ENCODE results near the gene CCDC7.
"Not testable (repeated sequence)": the region's sequence is repeated elsewhere in the genome, so short reads cannot be mapped to it uniquely, and the experiment has no call there.

CCDC7 gene

DNA sequence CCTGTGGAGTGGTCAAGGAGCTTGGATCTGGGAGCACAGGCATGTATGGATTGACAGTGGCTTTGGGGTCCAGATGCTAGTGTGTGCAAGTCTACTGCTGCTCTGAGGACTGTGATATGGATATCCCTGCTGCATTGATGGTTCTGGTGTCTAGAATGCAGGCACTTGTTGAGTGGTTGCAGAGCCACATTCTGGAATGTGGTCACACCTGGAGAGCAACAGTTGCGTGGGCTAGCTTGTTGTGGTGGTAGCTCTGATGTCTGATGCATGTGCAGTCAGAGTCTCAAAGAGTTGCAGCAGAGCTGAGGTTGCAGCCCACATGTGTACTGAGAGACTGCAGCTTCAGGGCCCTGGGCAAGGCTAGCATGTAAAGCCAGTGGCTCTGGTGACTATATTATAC is 43.2 kb downstream of the CCDC7 start:
- no peak for DNase-seq
- TF ChIP-seq POLR2A (IDR thresholded peaks at IDR 0.05; ENCODE audit: low read length): no peak
- no peak for TF ChIP-seq GATA1 (IDR thresholded peaks at IDR 0.05; ENCODE audit: low read depth, low read length)

DNA sequence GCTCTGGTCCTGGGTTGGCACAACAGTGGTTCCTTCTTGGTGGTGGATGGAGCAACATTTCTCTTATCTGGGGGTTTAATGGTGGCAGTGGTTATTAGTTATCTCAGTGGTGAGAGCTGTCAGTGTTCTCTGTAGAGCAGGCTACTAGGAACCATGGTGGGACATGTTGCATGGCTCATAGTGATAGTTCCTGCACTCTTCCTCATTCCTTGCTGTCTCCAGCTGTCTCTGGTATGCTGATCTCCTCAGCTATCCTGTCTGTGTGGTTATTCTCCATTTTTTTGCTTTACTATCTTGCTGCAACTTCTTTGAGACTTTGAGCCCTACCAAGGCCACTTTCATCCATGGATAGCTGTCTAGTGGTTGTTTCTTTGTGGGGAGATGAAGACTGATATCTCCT is 44.0 kb downstream of the CCDC7 start:
- no peak for DNase-seq
- TF ChIP-seq GATA1 (IDR thresholded peaks at IDR 0.05; ENCODE audit: low read depth, low read length) (no peak), POLR2A (IDR thresholded peaks at IDR 0.05; ENCODE audit: low read length) (no peak)

DNA sequence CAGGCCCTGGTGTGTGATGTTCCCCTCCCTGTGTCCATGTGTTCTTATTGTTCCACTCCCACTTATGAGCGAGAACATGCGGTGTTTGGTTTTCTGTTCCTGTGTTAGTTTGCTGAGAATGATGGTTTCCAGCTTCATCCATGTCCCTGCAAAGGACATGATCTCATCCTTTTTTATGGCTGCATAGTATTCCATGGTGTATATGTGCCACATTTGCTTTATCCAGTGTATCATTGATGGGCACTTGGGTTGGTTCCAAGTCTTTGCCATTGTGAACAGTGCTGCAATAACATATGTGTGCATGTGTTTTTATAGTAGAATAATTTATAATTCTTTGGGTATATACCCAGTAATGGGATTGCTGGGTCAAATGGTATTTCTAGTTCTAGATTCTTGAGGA is 48.6 kb downstream of the CCDC7 start:
- not testable (repeated sequence) for DNase-seq

DNA sequence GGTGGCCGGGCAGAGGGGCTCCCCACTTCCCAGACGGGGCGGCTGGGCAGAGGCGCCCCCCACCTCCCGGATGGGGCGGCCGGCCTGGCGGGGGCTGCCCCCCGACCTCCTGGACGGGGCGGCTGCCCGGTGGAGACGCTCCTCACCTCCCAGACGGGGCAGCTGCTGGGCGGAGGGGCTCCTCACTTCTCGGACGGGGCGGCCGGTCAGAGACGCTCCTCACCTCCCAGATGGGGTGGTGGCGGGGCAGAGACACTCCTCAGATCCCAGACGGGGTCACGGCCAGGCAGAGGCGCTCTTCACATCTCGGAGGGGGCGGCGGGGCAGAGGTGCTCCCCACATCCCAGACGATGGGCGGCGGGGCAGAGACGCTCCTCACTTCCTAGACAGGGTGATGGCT is 54.2 kb downstream of the CCDC7 start:
- DNase-seq: not testable (repeated sequence)

DNA sequence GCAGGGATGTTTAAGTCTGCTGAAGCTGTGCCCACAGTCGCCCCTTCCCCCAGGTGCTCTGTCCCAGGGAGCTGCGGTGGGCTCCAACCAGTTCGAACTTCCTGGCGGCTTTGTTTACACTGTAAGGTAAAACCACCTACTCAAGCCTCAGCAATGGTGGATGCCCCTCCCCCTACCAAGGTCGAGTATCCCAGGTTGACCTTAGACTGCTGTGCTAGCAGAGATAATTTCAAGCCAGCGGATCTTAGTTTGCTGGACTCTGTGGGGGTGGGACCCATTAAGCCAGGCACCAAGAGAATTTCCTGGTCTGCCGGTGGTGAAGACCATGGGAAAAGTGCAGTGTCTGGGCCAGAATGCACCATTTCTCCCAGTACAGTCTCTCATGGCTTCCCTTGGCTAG is 56.0 kb downstream of the CCDC7 start:
- TF ChIP-seq POLR2A (IDR thresholded peaks at IDR 0.05; ENCODE audit: low read length) (no peak), GATA1 (IDR thresholded peaks at IDR 0.05; ENCODE audit: low read depth, low read length) (no peak)
- no peak for DNase-seq

DNA sequence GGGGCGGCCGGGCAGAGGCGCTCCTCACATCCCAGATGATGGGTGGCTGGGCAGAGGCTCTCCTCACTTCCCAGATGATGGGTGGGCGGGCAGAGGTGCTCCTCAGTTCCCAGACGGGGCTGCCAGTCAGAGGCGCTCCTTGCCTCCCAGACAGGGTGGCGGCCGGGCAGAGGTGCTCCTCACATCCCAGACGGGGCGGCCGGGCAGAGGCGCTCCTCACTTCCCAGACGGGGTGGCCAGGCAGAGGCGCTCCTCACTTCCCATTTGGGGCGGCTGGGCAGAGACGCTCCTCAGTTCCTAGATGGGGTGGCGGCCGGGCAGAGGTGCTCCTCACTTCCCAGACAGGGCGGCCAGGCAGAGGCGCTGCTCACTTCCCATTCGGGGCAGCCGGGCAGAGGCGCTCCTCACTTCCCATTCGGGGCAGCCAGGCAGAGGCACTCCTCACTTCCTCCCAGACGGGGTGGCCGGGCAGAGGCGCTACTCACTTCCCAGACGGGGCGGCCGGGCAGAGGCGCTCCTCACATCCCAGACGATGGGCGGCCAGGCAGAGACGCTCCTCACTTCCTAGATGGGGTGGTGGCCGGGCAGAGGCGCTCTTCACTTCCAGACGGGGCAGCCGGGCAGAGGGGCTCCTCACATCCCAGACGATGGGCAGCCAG is 60.0 kb downstream of the CCDC7 start:
- not testable (repeated sequence) for DNase-seq

DNA sequence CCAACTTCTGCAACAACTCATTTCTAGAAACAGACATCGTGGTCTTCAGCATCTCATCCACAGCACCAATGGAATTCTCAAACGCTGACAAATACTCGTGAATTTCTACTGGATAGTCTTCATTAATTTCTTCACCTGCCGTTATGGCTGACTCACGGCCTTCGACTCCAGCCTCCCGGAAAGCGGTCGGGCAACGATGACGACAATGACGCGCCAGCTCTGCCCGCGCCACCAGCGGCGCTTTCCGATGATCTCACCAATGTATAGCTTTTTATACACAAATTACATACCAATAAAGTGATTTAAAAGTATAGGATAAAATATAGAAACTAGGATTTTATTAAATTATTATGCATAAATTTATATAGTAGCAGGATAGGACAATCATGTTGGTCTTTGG is 65.7 kb downstream of the CCDC7 start:
- TF ChIP-seq GATA1 (IDR thresholded peaks at IDR 0.05; ENCODE audit: low read depth, low read length) (no peak), POLR2A (IDR thresholded peaks at IDR 0.05; ENCODE audit: low read length) (no peak)
- DNase-seq: no peak

DNA sequence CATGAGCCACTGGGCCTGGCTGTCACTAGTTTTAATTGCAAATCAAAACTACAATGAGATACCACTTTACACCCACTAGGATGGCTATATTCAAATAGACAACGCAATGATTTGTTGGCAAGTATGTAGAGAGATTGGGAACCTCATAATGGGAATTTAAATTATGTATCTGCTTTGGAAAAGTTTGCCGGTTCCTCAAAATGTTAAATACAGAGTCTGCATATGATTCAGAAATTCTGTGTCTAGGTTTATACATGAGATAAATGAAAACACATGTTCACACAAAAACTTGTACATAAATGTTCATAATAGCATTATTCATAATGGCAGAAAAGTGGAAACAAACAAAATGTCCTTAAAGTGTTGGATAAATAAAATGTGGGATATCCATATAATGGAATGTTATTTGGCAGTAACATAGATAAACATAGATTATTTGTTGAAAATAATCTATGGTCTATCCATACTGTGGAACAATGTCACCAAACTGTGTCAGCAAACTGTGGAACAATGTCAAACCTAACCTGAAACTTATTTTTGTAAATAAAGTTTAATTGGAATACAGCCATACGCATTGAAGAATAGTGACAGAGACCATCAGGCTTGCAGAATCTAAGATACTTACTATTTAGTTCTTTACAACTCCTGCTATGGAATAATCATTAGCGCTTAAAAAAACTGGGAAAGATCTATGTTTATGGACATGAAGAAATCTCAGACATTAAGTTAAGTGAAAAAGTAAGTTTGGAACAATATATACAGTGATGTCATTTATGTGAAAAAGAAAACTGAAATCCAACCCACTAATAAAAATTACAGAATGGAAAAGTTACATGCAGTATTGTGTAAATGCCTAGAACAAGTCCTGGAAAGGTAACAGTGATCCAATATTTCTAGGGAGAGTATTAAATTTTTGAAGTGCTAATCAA is 70.9 kb downstream of the CCDC7 start:
- no peak for DNase-seq
- TF ChIP-seq POLR2A (IDR thresholded peaks at IDR 0.05; ENCODE audit: low read length) (no peak), GATA1 (IDR thresholded peaks at IDR 0.05; ENCODE audit: low read depth, low read length) (no peak)

DNA sequence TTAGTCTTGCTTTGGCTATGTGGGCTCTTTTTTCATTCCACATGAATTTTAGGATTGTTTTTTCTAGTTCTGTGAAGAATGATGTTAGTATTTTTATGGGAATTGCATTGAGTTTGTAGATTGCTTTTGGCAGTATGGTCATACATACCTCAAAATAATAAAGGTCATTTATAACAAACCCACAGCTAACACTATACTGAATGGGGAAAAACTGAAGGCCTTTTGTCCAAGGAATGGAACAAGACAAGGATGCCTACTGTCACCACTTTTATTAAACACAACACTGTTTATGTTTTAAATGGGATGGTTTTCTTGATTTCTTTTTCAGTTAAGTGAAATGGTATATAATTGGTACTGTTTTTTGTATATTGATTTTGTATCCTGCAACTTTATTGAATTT is 84.3 kb downstream of the CCDC7 start:
- no peak for DNase-seq
- TF ChIP-seq GATA1 (IDR thresholded peaks at IDR 0.05; ENCODE audit: low read depth, low read length) (no peak), POLR2A (IDR thresholded peaks at IDR 0.05; ENCODE audit: low read length) (no peak)

DNA sequence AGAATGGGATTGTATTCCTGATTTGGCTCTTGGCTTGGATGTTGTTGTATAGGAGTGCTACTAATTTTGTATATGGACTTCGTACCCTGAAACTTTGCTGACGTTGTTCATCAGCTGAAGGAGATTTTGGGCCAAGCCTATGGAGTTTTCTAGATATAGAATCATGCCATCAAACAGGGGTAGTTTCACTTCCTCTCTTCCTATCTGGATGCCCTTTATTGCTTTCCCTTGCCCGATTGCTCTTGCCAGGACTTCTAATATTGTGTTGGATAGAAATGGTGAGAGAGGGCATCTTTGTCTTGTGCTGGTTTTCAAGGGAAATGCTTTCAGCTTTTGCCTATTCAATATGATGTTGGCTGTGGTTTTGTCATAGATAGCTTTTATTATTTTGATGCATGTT is 92.3 kb downstream of the CCDC7 start:
- DNase-seq: no peak
- no peak for TF ChIP-seq GATA1 (IDR thresholded peaks at IDR 0.05; ENCODE audit: low read depth, low read length)
- no peak for TF ChIP-seq POLR2A (IDR thresholded peaks at IDR 0.05; ENCODE audit: low read length)

DNA sequence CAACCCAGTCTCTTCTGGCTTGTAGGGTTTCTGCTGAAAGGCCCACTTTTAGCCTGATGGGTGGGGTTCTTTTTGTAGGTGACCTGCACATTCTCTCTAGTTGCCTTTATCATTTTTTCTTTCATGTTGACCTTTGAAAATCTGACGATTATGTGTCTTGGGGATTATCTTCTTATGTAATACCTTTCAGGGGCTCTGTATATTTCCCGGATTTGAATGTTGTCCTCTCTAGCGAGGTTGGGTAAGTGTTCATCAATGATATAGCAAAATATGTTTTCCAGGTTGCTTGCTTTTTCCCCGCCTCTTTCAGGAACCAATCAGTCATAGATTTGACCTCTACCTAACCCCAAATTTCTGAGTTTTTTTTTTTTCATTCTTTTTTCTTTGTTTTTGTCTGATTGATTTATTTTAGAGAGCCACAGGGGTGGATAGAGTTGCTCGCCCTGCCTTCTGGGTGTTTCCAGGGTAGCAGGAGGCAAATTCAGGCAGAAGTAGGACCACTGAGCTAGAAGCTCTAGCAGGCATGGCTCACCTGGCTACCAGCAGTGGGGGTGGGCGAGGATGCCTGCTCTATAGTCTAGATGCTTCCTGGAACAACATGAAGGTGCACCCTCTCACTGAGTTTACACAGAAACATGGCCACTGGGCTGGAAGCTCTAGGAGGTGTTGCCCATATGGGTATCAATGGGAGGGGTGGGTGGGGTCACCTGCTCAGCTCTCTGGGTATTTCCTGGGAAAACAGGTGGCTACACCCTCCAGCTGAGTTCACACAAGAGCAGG is 94.9 kb downstream of the CCDC7 start:
- no peak for DNase-seq
- no peak for TF ChIP-seq POLR2A (IDR thresholded peaks at IDR 0.05; ENCODE audit: low read length)
- TF ChIP-seq GATA1 (IDR thresholded peaks at IDR 0.05; ENCODE audit: low read depth, low read length): no peak

DNA sequence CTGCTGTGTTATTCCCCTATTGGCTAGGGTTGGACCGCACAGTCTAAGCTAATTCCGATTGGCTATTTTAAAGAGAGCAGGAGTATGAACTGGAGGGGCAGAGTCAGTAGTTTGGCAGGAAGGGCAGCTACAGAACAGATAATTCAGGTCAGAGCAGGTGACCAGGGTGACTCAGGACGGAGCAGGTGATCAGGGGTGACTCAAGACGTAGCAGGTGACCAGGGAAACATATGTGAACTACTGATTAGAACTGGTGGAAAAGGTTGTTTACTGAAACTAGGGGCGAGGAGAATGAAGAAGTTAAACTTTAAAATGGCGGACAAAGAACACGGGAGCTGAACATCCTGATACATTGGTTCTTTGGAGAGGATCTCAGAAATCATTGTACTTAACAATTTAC is 102.3 kb downstream of the CCDC7 start:
- TF ChIP-seq POLR2A (IDR thresholded peaks at IDR 0.05; ENCODE audit: low read length) (no peak), GATA1 (IDR thresholded peaks at IDR 0.05; ENCODE audit: low read depth, low read length) (no peak)
- no peak for DNase-seq

DNA sequence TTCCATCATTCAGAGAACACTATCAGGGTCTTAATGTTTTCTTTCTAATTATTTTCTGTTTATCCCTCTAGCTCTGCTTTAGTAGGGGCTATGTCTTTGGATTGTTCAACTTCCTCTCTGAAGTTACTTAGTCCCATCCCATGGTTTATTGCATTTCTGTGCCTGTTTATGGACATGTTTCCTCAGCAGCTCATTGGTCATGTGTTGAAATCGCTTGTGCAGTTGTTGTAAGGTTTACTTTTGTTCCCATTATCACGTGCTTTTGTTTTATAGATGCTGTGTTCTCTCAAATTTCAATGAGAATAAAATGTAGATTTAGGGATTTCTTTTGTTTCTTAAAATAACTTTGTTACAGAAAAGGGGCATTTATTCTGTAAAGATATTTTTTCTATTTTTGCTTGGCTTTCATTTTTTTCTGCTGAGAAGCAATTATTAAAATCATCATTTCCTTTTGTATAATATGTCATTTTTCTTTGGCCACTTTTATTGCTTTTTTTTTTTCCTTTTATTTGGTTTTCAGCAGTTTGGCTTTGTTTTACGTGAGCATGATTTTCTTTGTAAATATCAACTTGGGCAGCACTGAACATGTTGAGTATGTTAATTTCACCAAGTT is 110.9 kb downstream of the CCDC7 start:
- TF ChIP-seq POLR2A (IDR thresholded peaks at IDR 0.05; ENCODE audit: low read length) (no peak), GATA1 (IDR thresholded peaks at IDR 0.05; ENCODE audit: low read depth, low read length) (no peak)
- no peak for DNase-seq

DNA sequence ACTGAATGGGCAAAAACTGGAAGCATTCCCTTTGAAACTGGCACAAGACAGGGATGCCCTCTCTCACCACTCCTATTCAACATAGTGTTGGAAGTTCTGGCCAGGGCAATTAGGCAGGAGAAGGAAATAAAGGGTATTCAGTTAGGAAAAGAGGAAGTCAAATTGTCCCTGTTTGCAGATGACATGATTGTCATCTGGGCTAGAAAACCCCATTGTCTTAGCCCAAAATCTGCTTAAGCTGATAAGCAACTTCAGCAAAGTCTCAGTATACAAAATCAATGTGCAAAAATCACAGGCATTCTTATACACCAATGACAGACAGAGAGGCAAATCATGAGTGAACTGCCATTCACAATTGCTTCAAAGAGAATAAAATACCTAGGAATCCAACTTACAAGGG is 116.8 kb downstream of the CCDC7 start:
- not testable (repeated sequence) for DNase-seq
